Measurements from ENCODE around the gene NCAPG. TPM values are rescaled to one million over a fixed set of nuclear protein-coding genes. Genes with fewer than 3 reads are reported as not detected.

The NCAPG gene
- total RNA-seq: 10 to 100 TPM; 73.8 to 82.8 TPM

GRCh38 chr4:17810260-17811077, at the start of gene NCAPG, which contains the start of gene DCAF16:
Gene NCAPG, plus strand, starts transcription at chr4:17810979. Its CDS starts 99 bp downstream, at chr4:17811078.
Gene DCAF16, minus strand, starts transcription at chr4:17810757. Its CDS starts 6,616 bp downstream, at chr4:17804141.
- intact Hi-C loops (cut with DNase I, micrococcal nuclease): loop anchor here (1.0 to 10.0 kb wide), 8 partner anchors 196 to 1584 kb away; partner anchors contain the start of genes LAP3 (in 2 of the 2), MED28 (in 2 of the 2), QDPR (in 2 of the 2) and CLRN2 (in 1 of the 2)
- peak; percentile 91 for ATAC-seq
- Mint-ChIP-seq H3K36me3 (ENCODE audit: low read depth) (peaks cover 56% of the 10 kb centered on the region), H3K27ac (peak within 1 kb of the TSS; percentile 100), H3K4me1 (peaks cover 42% of the 10 kb centered on the region), H3K9me3 (ENCODE audit: low read depth) (no peaks in the 10 kb centered on the region), H3K27me3 (no peaks in the 10 kb centered on the region), H3K4me3 (peak within 1 kb of the TSS; percentile 98)
- peak; percentile 99 for DNase-seq
- ChIA-PET POLR2A (interaction anchor here (0.6 to 2.4 kb wide), 6 partner anchors 13 to 779 kb away, joined by 3 to 8 read pairs (median 4); partner anchors contain the start of genes LAP3, LCORL and MED28), CTCF (interaction anchor here (0.6 to 4.0 kb wide), 7 partner anchors 10 to 261 kb away, joined by 3 to 18 read pairs (median 4); partner anchors contain the start of gene LAP3)

- H3K4me1 Mint-ChIP-seq: peaks cover 8% of the 10 kb centered on the region
- no peak overlapping the region for H3K4me3 Mint-ChIP-seq
- intact Hi-C loops (cut with DNase I, micrococcal nuclease): no loop called here
- DNase-seq: no peak
- no peak overlapping the region for H3K27ac Mint-ChIP-seq
- peaks cover under 1% of the 10 kb centered on the region for H3K36me3 Mint-ChIP-seq (ENCODE audit: low read depth)
- no peaks in the 10 kb centered on the region for H3K27me3 Mint-ChIP-seq
- POLR2A ChIA-PET: no interaction called here
- CTCF ChIA-PET: interaction anchor here (1.0 kb wide), 2 partner anchors 10 to 44 kb away, joined by 4 read pairs; no protein-coding TSS in a partner anchor
- H3K9me3 Mint-ChIP-seq (ENCODE audit: low read depth): peaks cover 1% of the 10 kb centered on the region
- ATAC-seq: no peak
These were observed 49.7 kb upstream of the NCAPG start for GRCh38 chr4:17761062-17761461.

GRCh38 chr4:17762726-17763125, 48.1 kb upstream of the NCAPG start:
- H3K4me1 Mint-ChIP-seq: peaks cover 8% of the 10 kb centered on the region
- no peaks in the 10 kb centered on the region for H3K27me3 Mint-ChIP-seq
- H3K27ac Mint-ChIP-seq: no peak overlapping the region
- ChIA-PET CTCF (interaction anchor here (0.6 to 0.8 kb wide), 2 partner anchors 13 to 1633 kb away, joined by 3 to 4 read pairs; no protein-coding TSS in a partner anchor), POLR2A (no interaction called here)
- peak; percentile 14 for DNase-seq
- H3K4me3 Mint-ChIP-seq: no peak overlapping the region
- ATAC-seq: no peak
- intact Hi-C loops (cut with DNase I, micrococcal nuclease): no loop called here
- H3K9me3 Mint-ChIP-seq (ENCODE audit: low read depth): peaks cover 1% of the 10 kb centered on the region
- H3K36me3 Mint-ChIP-seq (ENCODE audit: low read depth): peaks cover 3% of the 10 kb centered on the region

GRCh38 chr4:17763416-17763815, 47.4 kb upstream of the NCAPG start:
- ChIA-PET CTCF (interaction anchor here (0.6 kb wide), 1 partner anchor 325 kb away, joined by 3 read pairs; no protein-coding TSS in a partner anchor), POLR2A (no interaction called here)
- Mint-ChIP-seq H3K9me3 (ENCODE audit: low read depth) (peaks cover 1% of the 10 kb centered on the region), H3K4me1 (peaks cover 8% of the 10 kb centered on the region), H3K27me3 (no peaks in the 10 kb centered on the region), H3K4me3 (no peak overlapping the region), H3K36me3 (ENCODE audit: low read depth) (peaks cover 3% of the 10 kb centered on the region), H3K27ac (no peak overlapping the region)
- ATAC-seq (no peak), DNase-seq (no peak)
- intact Hi-C loops (cut with DNase I, micrococcal nuclease): no loop called here

- ChIA-PET POLR2A (no interaction called here), CTCF (interaction anchor here (0.6 kb wide), 1 partner anchor 325 kb away, joined by 3 read pairs; no protein-coding TSS in a partner anchor)
- Mint-ChIP-seq H3K9me3 (ENCODE audit: low read depth) (peaks cover 1% of the 10 kb centered on the region), H3K4me3 (no peak overlapping the region), H3K36me3 (ENCODE audit: low read depth) (peaks cover 3% of the 10 kb centered on the region), H3K27me3 (no peaks in the 10 kb centered on the region), H3K4me1 (peaks cover 8% of the 10 kb centered on the region), H3K27ac (no peak overlapping the region)
- intact Hi-C loops (cut with DNase I, micrococcal nuclease): no loop called here
- ATAC-seq: no peak
- no peak for DNase-seq
These were observed 46.8 kb upstream of the NCAPG start for GRCh38 chr4:17763931-17764330.

GRCh38 chr4:17765514-17766286, 45.1 kb upstream of the NCAPG start:
- Mint-ChIP-seq H3K4me1 (peaks cover 8% of the 10 kb centered on the region), H3K4me3 (no peak overlapping the region), H3K27ac (no peak overlapping the region), H3K9me3 (ENCODE audit: low read depth) (peaks cover 1% of the 10 kb centered on the region), H3K27me3 (no peaks in the 10 kb centered on the region), H3K36me3 (ENCODE audit: low read depth) (peaks cover 3% of the 10 kb centered on the region)
- DNase-seq (peak; percentile 14), ATAC-seq (peak; percentile 51)
- ChIA-PET POLR2A (interaction anchor here (0.7 to 0.8 kb wide), 2 partner anchors 41 to 382 kb away, joined by 4 read pairs; no protein-coding TSS in a partner anchor), CTCF (interaction anchor here (0.5 to 1.3 kb wide), 3 partner anchors 10 to 50 kb away, joined by 3 read pairs; no protein-coding TSS in a partner anchor)
- intact Hi-C loops (cut with DNase I, micrococcal nuclease): no loop called here

GRCh38 chr4:17766826-17767458, 43.8 kb upstream of the NCAPG start:
- no peak for ATAC-seq
- no peak overlapping the region for H3K4me3 Mint-ChIP-seq
- intact Hi-C loops (cut with DNase I, micrococcal nuclease): no loop called here
- H3K27ac Mint-ChIP-seq: no peak overlapping the region
- peaks cover 1% of the 10 kb centered on the region for H3K9me3 Mint-ChIP-seq (ENCODE audit: low read depth)
- H3K36me3 Mint-ChIP-seq (ENCODE audit: low read depth): peaks cover 3% of the 10 kb centered on the region
- no peaks in the 10 kb centered on the region for H3K27me3 Mint-ChIP-seq
- POLR2A ChIA-PET: no interaction called here
- no peak for DNase-seq
- peaks cover 8% of the 10 kb centered on the region for H3K4me1 Mint-ChIP-seq
- CTCF ChIA-PET: no interaction called here

GRCh38 chr4:17769406-17770174, 41.2 kb upstream of the NCAPG start:
- intact Hi-C loops (cut with DNase I, micrococcal nuclease): no loop called here
- no peak for DNase-seq
- Mint-ChIP-seq H3K36me3 (ENCODE audit: low read depth) (peaks cover 3% of the 10 kb centered on the region), H3K4me3 (no peak overlapping the region), H3K27me3 (no peaks in the 10 kb centered on the region), H3K4me1 (peaks cover 8% of the 10 kb centered on the region), H3K9me3 (ENCODE audit: low read depth) (peaks cover 1% of the 10 kb centered on the region), H3K27ac (no peak overlapping the region)
- CTCF ChIA-PET: no interaction called here
- POLR2A ChIA-PET: no interaction called here
- ATAC-seq: no peak

GRCh38 chr4:17770845-17771244, 39.9 kb upstream of the NCAPG start:
- CTCF ChIA-PET: interaction anchor here (0.9 kb wide), 1 partner anchor 10 kb away, joined by 4 read pairs; no protein-coding TSS in a partner anchor
- DNase-seq (no peak), ATAC-seq (no peak)
- intact Hi-C loops (cut with DNase I, micrococcal nuclease): no loop called here
- Mint-ChIP-seq H3K4me1 (peaks cover 3% of the 10 kb centered on the region), H3K27me3 (no peaks in the 10 kb centered on the region), H3K36me3 (ENCODE audit: low read depth) (peaks cover 3% of the 10 kb centered on the region), H3K4me3 (no peak overlapping the region), H3K27ac (no peak overlapping the region), H3K9me3 (ENCODE audit: low read depth) (peaks cover under 1% of the 10 kb centered on the region)
- POLR2A ChIA-PET: no interaction called here

- ATAC-seq: no peak
- CTCF ChIA-PET: interaction anchor here (0.9 kb wide), 1 partner anchor 10 kb away, joined by 4 read pairs; no protein-coding TSS in a partner anchor
- H3K27me3 Mint-ChIP-seq: no peaks in the 10 kb centered on the region
- intact Hi-C loops (cut with DNase I, micrococcal nuclease): no loop called here
- H3K9me3 Mint-ChIP-seq (ENCODE audit: low read depth): no peaks in the 10 kb centered on the region
- H3K4me3 Mint-ChIP-seq: no peak overlapping the region
- H3K27ac Mint-ChIP-seq: no peak overlapping the region
- H3K36me3 Mint-ChIP-seq (ENCODE audit: low read depth): no peaks in the 10 kb centered on the region
- POLR2A ChIA-PET: no interaction called here
- no peak for DNase-seq
- no peaks in the 10 kb centered on the region for H3K4me1 Mint-ChIP-seq
These were observed 39.4 kb upstream of the NCAPG start for GRCh38 chr4:17771284-17771908.

Data from activated CD4-positive, alpha-beta T cell treated with anti-CD3 and anti-CD28 coated beads for 36 hours (primary cell).